Nephron progenitor cell (in vitro differentiated cells): ENCODE data around the gene ZBED1.

Experiments used
- DNase-seq: peaks from one replicate; pipeline ENCODE4 v3.0.0; 2021
- H3K27ac Mint-ChIP-seq: 2 replicates; pipeline ENCODE4 v1.8.0; 2021; ENCODE audit warnings: mild to moderate bottlenecking, moderate library complexity, mixed read lengths
- H3K27me3 Mint-ChIP-seq: 2 replicates; pipeline ENCODE4 v1.8.0; 2021; ENCODE audit warnings: mild to moderate bottlenecking, low read depth, mixed read lengths; ENCODE audit not compliant: poor library complexity
- H3K36me3 Mint-ChIP-seq: 2 replicates; pipeline ENCODE4 v1.8.0; 2021; ENCODE audit warnings: low read depth, mixed read lengths
- H3K4me1 Mint-ChIP-seq: 2 replicates; pipeline ENCODE4 v1.8.0; 2021; ENCODE audit warnings: mixed read lengths
- H3K4me3 Mint-ChIP-seq: 2 replicates; pipeline ENCODE4 v1.8.0; 2021; ENCODE audit warnings: mild to moderate bottlenecking, moderate library complexity, mixed read lengths
- H3K9me3 Mint-ChIP-seq: 2 replicates; pipeline ENCODE4 v1.8.0; 2021; ENCODE audit warnings: mild to moderate bottlenecking, moderate library complexity, mixed read lengths
- CTCF ChIP-seq: fragments of 200-600 bp; sonication (generic); IDR thresholded peaks from 2 replicates; pipeline ENCODE4 v1.5.0; 2021; ENCODE audit warnings: antibody characterized with exemption

The ZBED1 gene

GRCh38 chrX:2516623-2517022 is 15.8 kb upstream of the ZBED1 start:
- no peak overlapping the region for H3K4me3 Mint-ChIP-seq
- TF ChIP-seq CTCF = no peak
- H3K4me1 Mint-ChIP-seq = peaks cover 17% of the 10 kb centered on the region
- DNase-seq = no peak
- H3K36me3 Mint-ChIP-seq = no peaks in the 10 kb centered on the region
- peaks cover 4% of the 10 kb centered on the region for H3K9me3 Mint-ChIP-seq
- peaks cover 2% of the 10 kb centered on the region for H3K27me3 Mint-ChIP-seq
- H3K27ac Mint-ChIP-seq = no peak overlapping the region

GRCh38 chrX:2514131-2514530 is 13.4 kb upstream of the ZBED1 start:
- peaks cover 12% of the 10 kb centered on the region for H3K4me1 Mint-ChIP-seq
- H3K4me3 Mint-ChIP-seq = no peak overlapping the region
- no peak overlapping the region for H3K27ac Mint-ChIP-seq
- peaks cover 7% of the 10 kb centered on the region for H3K9me3 Mint-ChIP-seq
- DNase-seq = no peak
- TF ChIP-seq CTCF = no peak
- no peaks in the 10 kb centered on the region for H3K36me3 Mint-ChIP-seq
- peaks cover 14% of the 10 kb centered on the region for H3K27me3 Mint-ChIP-seq

DNA sequence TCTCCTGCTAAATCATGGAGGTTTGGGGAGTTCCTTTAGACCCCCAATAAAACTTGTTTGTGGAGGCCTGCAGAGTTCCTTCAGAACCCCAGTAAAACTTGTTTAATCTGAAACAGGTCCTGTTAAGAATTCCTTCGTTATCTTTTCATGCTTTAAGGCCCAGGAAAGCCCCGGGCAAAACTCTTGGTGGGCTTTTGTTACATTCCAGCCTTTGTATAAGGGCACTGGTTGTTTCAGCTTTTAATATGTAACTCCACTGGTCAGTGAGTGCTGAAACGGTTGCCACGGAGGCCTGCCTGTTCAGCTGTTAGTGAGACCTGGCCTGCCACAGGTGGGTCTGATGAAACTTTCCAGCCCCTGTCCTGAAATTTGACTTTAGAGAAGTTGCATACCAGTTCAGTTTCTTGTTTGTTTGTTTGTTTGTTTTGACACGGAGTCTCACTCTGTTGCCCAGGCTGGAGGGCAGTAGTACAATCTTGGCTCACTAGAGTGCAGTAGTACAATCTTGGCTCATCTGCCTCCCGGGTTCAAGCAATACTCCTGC is 12.4 kb upstream of the ZBED1 start:
- H3K4me1 Mint-ChIP-seq = peaks cover 21% of the 10 kb centered on the region
- no peaks in the 10 kb centered on the region for H3K36me3 Mint-ChIP-seq
- H3K9me3 Mint-ChIP-seq = peaks cover 7% of the 10 kb centered on the region
- no peak for TF ChIP-seq CTCF
- no peak overlapping the region for H3K4me3 Mint-ChIP-seq
- no peak overlapping the region for H3K27ac Mint-ChIP-seq
- DNase-seq = no peak
- peaks cover 14% of the 10 kb centered on the region for H3K27me3 Mint-ChIP-seq

DNA sequence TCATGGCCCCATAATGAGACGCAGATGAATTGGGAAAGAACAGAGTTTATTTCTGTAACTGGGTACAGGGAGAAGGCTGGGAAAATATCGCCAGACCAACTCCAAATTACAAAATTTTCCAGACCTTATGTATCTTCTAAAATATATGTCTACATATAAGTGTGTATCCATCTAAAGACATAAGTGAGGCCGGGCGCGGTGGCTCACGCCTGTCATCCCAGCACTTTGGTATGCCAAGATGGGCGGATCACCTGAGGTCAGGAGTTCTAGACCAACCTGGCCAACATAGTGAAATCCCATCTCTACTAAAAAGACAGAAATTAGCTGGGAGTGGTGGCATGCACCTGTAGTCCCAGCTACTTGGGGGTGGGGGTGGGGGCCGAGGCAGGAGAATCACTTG is 11.7 kb upstream of the ZBED1 start:
- H3K9me3 Mint-ChIP-seq = peaks cover 7% of the 10 kb centered on the region
- peaks cover 14% of the 10 kb centered on the region for H3K27me3 Mint-ChIP-seq
- DNase-seq = no peak
- no peak overlapping the region for H3K27ac Mint-ChIP-seq
- H3K36me3 Mint-ChIP-seq = no peaks in the 10 kb centered on the region
- H3K4me3 Mint-ChIP-seq = no peak overlapping the region
- no peak for TF ChIP-seq CTCF
- peaks cover 18% of the 10 kb centered on the region for H3K4me1 Mint-ChIP-seq

- Mint-ChIP-seq H3K9me3 (peaks cover 7% of the 10 kb centered on the region), H3K27me3 (peaks cover 14% of the 10 kb centered on the region), H3K4me1 (peaks cover 10% of the 10 kb centered on the region), H3K27ac (no peak overlapping the region), H3K36me3 (no peaks in the 10 kb centered on the region), H3K4me3 (no peak overlapping the region)
- no peak for DNase-seq
- no peak for TF ChIP-seq CTCF
Observed at GRCh38 chrX:2511326-2511725, 10.6 kb upstream of the ZBED1 start.

DNA sequence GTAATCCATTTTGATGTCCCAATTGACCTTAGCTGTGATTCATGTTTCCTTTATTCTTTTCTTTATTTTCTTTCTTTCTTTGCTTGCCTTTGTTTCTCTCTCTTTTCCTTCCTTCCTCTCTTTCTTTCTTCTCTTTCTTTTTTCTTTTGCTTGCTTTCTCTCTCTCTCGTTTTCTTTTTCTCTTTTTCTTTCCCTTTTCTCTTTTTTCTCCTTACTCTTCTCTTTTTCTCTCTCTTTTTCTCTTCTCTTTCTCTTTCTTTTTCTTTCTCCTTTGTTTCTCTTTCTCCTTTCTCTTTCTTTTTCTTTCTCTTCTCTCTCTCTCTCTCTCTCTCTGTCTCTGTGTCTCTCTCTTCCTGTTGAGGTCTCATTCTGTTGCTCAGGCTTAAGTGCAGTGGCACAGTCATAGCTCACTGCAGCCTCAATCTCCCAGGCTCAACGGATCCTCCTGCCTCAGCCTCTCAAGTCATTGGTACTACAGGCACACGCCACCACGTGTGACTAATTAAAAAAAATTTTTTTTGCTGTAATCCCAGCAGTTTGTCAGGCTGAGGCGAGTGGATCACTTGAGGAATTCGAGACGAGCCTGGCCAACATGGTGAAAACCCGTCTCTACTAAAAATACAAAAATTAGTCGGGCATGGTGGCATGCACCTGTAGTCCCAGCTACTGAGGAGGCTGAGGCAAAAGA is 8.0 kb upstream of the ZBED1 start:
- no peaks in the 10 kb centered on the region for H3K36me3 Mint-ChIP-seq
- peaks cover 7% of the 10 kb centered on the region for H3K9me3 Mint-ChIP-seq
- H3K4me1 Mint-ChIP-seq = peaks cover 10% of the 10 kb centered on the region
- no peak overlapping the region for H3K4me3 Mint-ChIP-seq
- H3K27me3 Mint-ChIP-seq = peaks cover 14% of the 10 kb centered on the region
- TF ChIP-seq CTCF = no peak
- DNase-seq = no peak
- H3K27ac Mint-ChIP-seq = no peak overlapping the region
